ENCODE results near the gene INPP5K. TPM values are rescaled to one million over a fixed set of nuclear protein-coding genes. Genes with fewer than 3 reads are reported as not detected.

INPP5K gene
- total and polyA plus RNA-seq, 2 donors: 20.6 to 46.7 TPM

DNA sequence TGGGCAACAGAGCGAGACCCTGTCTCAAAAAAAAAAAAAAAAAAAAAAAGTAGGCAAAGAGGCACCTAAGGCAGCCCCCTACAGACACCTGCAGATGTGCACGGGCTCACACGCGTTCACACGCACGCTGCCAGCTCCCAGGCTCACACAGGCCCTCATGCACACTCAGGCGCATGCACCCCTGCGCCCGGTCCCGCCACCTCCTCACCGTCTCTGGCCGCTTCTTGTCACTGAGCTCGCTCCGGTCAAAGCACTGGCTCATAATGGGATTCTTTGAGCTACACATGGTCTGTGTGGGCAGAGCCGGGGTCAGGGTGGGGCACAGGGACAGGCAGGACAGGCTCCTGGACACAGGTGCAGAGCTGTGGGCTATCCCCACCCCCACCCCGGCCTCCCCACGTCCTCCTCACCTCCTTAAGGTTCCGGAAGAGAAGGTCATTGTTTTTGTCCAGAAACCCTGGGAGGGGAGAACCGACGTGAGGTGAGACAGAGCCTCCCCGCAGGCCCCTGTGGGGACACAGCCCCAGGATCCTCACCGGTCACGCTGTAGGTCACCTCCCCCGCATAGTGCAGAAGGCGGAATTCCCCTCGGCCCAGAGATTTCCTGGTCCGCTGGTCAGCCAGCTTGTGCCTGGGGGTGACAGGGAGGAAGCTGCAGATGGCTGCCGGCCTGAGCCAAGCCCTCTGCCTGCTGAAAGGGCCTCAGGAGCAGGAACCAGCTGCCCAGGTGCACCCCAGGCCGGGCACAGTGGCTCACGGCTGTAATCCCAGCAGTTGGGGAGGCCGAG lies 41.8 kb downstream of the INPP5K start:
- Histone ChIP-seq H3K36me3 (ENCODE audit: control insufficient read depth in 2 of 2, insufficient read depth in 2 of 2, low read length in 1 of 2) (peaks cover 0 to 3% of the 10 kb centered on the region in 2 donors), H3K4me3 (ENCODE audit: low read length in 2 of 2) (no peak overlapping the region), H3K4me1 (ENCODE audit: control insufficient read depth in 2 of 2, insufficient read depth in 2 of 2, low read length in 2 of 2) (peaks cover 0 to 4% of the 10 kb centered on the region in 2 donors), H3K27ac (ENCODE audit: low read depth in 1 of 2, low read length in 1 of 2) (no peak overlapping the region), H3K9me3 (ENCODE audit: control insufficient read depth in 2 of 2, insufficient read depth in 1 of 2, low read length in 1 of 2) (no peaks in the 10 kb centered on the region), H3K27me3 (ENCODE audit: control insufficient read depth in 2 of 2, insufficient read depth in 1 of 2, low read length in 1 of 2) (peaks cover 0 to 53% of the 10 kb centered on the region in 2 donors)
- DNase-seq (ENCODE audit: low read depth in 6 of 9, low spot score in 9 of 9): no peak
- 93% methylated on average over 31 of the region's 31 CpGs for WGBS

DNA sequence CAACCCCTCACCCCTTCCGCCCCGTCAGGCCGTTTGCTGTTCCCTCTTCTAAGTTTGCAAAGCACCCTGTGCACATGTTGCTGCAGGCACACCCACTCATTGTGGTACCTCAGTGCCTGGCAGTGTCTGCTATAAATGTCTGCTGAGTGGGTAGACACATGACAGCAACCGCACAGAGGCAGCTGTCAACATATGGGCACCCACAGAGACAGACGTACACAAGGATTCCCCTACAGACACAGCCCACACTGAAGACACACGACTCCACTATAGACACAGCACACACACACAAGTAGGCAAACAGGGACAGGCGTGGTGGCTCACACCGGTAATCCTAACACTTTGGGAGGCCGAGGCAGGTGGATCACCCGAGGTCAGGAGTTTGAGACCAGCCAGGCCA lies 42.6 kb downstream of the INPP5K start:
- Histone ChIP-seq H3K4me3 (ENCODE audit: low read length in 2 of 2) (no peak overlapping the region), H3K9me3 (ENCODE audit: control insufficient read depth in 2 of 2, insufficient read depth in 1 of 2, low read length in 1 of 2) (peaks cover 0 to 1% of the 10 kb centered on the region in 2 donors), H3K27ac (ENCODE audit: low read depth in 1 of 2, low read length in 1 of 2) (no peak overlapping the region), H3K36me3 (ENCODE audit: control insufficient read depth in 2 of 2, insufficient read depth in 2 of 2, low read length in 1 of 2) (peaks cover 0 to 3% of the 10 kb centered on the region in 2 donors), H3K4me1 (ENCODE audit: control insufficient read depth in 2 of 2, insufficient read depth in 2 of 2, low read length in 2 of 2) (peaks cover 0 to 4% of the 10 kb centered on the region in 2 donors), H3K27me3 (ENCODE audit: control insufficient read depth in 2 of 2, insufficient read depth in 1 of 2, low read length in 1 of 2) (peaks cover 0 to 53% of the 10 kb centered on the region in 2 donors)
- DNase-seq (ENCODE audit: low read depth in 6 of 9, low spot score in 9 of 9): peak in 2 of 9 donors; percentile 32 to 59
- 84% methylated on average over 10 of the region's 10 CpGs for WGBS

DNA sequence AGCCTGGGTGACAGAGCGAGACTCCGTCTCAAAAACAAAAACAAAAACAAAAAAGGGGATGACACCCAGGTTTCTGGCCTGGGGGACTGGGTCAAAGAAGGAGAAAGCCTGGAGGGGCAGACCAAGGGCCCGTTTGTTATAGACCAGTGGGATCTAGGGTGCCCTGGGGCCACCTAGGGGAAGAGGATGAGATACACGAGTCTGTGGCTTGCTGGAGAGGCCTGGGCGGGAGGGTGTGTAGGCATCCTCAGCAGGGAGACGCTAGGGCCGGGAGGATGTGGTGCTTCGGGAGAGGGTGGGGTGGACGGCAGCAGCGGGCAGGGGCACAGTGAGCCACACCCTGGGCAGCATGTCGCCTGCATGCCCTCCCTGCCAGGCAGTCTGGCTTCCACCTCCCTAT lies 43.2 kb downstream of the INPP5K start:
- Histone ChIP-seq H3K27me3 (ENCODE audit: control insufficient read depth in 2 of 2, insufficient read depth in 1 of 2, low read length in 1 of 2) (peaks cover 0 to 50% of the 10 kb centered on the region in 2 donors), H3K36me3 (ENCODE audit: control insufficient read depth in 2 of 2, insufficient read depth in 2 of 2, low read length in 1 of 2) (no peaks in the 10 kb centered on the region), H3K9me3 (ENCODE audit: control insufficient read depth in 2 of 2, insufficient read depth in 1 of 2, low read length in 1 of 2) (peaks cover 0 to 7% of the 10 kb centered on the region in 2 donors), H3K4me3 (ENCODE audit: low read length in 2 of 2) (no peak overlapping the region), H3K4me1 (ENCODE audit: control insufficient read depth in 2 of 2, insufficient read depth in 2 of 2, low read length in 2 of 2) (peaks cover 0 to 4% of the 10 kb centered on the region in 2 donors), H3K27ac (ENCODE audit: low read depth in 1 of 2, low read length in 1 of 2) (no peak overlapping the region)
- 65% methylated on average over 11 of the region's 11 CpGs for WGBS
- DNase-seq (ENCODE audit: low read depth in 6 of 9, low spot score in 9 of 9): no peak

DNA sequence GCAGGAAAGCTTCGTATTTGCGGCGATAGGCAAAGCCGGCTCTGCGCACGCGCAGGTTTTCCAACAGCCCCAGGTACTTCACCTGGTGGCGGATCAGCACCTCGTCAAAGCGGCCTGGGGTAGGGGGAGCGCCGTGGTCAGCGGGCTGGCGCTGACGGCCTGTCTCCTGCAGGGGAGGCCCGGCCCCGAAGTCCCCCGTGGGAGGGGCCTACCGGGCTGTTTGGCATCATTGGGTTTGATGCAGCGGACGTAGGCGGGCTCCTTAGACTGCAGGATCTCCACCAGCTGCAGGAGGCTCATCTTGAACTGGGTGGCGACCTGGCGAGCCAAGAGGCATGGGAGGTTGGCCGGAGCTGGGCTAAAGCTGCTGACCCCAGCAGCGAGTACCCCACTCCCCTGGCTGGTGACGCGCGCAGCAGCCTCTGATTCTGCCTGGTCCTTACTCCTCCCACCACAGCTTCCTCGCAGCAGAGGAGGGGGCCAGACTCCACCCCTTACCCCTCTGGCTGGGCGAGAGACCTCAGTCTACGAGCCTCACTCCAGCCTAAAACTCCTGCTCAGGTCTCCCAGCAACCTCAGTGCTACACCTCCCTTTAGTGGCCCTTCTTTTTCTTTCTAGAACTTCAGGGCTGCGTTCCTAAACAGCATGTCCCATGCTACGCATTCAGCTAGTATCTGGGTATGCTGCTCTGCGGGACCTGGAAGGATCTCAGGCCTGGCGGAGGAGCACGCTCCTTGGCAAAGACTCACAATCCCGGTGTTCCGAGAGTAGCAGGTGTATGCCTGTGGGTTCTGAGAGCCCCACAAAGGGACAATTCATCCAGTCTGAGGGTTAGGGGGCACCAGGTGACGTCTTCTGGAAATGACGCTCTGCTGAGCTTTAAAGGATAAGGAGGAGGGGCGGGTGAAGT lies 44.2 kb downstream of the INPP5K start:
- H3K27me3 ChIP-seq (ENCODE audit: control insufficient read depth in 2 of 2, insufficient read depth in 1 of 2, low read length in 1 of 2): peaks cover 0 to 43% of the 10 kb centered on the region in 2 donors
- WGBS: 97% methylated on average over 42 of the region's 42 CpGs
- peaks cover 0 to 4% of the 10 kb centered on the region in 2 donors for H3K4me1 ChIP-seq (ENCODE audit: control insufficient read depth in 2 of 2, insufficient read depth in 2 of 2, low read length in 2 of 2)
- H3K9me3 ChIP-seq (ENCODE audit: control insufficient read depth in 2 of 2, insufficient read depth in 1 of 2, low read length in 1 of 2): peaks cover 0 to 7% of the 10 kb centered on the region in 2 donors
- no peak overlapping the region for H3K4me3 ChIP-seq (ENCODE audit: low read length in 2 of 2)
- no peak overlapping the region for H3K27ac ChIP-seq (ENCODE audit: low read depth in 1 of 2, low read length in 1 of 2)
- DNase-seq (ENCODE audit: low read depth in 6 of 9, low spot score in 9 of 9): no peak
- no peaks in the 10 kb centered on the region for H3K36me3 ChIP-seq (ENCODE audit: control insufficient read depth in 2 of 2, insufficient read depth in 2 of 2, low read length in 1 of 2)

DNA sequence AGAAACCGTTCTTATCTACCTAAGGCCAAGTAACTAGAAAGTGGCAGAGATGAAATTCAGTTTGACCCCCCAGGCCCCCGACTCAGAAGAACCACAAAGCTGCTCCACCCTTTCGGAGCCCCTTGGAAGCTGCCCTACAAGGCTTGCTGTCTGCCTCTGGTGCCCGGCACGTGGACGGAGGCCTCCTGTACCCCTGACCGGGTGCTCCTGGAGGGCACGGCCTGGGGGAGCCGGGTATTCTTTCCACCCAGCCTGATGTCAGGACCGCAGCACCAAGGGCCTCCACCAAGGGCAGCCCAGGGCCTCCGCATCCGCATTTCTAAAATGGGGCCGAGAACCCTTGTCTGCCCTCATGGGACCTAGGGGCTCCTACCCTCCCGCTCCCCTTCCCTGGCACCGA lies 44.9 kb downstream of the INPP5K start:
- Histone ChIP-seq H3K27me3 (ENCODE audit: control insufficient read depth in 2 of 2, insufficient read depth in 1 of 2, low read length in 1 of 2) (peaks cover 0 to 46% of the 10 kb centered on the region in 2 donors), H3K4me1 (ENCODE audit: control insufficient read depth in 2 of 2, insufficient read depth in 2 of 2, low read length in 2 of 2) (peaks cover 0 to 4% of the 10 kb centered on the region in 2 donors), H3K4me3 (ENCODE audit: low read length in 2 of 2) (no peak overlapping the region), H3K36me3 (ENCODE audit: control insufficient read depth in 2 of 2, insufficient read depth in 2 of 2, low read length in 1 of 2) (no peaks in the 10 kb centered on the region), H3K9me3 (ENCODE audit: control insufficient read depth in 2 of 2, insufficient read depth in 1 of 2, low read length in 1 of 2) (peaks cover 0 to 7% of the 10 kb centered on the region in 2 donors), H3K27ac (ENCODE audit: low read depth in 1 of 2, low read length in 1 of 2) (no peak overlapping the region)
- WGBS: 96% methylated on average over 15 of the region's 15 CpGs
- DNase-seq (ENCODE audit: low read depth in 6 of 9, low spot score in 9 of 9): no peak

DNA sequence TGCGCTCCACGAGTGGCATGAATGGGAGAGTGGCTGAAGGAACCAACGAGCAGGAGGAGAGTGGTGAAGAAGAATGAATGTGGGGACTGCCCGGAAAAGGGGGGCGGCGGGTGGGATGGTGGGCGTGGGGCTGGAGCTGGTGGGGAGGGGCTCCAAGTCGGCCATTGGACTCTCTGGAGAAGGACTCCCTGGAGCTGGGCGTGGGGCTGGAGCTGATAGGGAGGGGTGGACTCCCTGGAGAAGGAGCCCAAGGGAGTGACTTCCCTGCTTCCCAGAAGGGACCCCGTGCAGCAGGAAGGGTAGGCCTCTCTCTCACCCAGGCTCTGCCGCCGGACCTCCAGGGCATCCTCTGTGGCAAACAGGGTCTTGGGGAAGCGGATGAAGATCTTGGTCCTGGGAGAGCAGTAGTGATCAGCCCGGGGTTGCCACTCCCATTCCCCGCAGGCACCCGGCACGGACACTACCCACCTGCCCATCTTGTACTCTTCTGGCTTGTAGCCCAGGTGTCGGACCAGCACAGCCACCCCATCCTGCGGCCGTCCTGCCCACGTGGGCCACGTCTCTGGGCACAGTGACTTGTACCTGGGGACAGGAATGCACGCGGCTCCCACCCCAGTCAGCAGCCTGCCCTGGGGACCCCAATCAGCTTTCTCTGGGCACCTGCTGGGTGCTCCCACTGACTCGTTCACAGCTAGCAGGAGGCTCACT lies 45.5 kb downstream of the INPP5K start:
- Histone ChIP-seq H3K27me3 (ENCODE audit: control insufficient read depth in 2 of 2, insufficient read depth in 1 of 2, low read length in 1 of 2) (peaks cover 0 to 46% of the 10 kb centered on the region in 2 donors), H3K9me3 (ENCODE audit: control insufficient read depth in 2 of 2, insufficient read depth in 1 of 2, low read length in 1 of 2) (peaks cover 0 to 7% of the 10 kb centered on the region in 2 donors), H3K4me1 (ENCODE audit: control insufficient read depth in 2 of 2, insufficient read depth in 2 of 2, low read length in 2 of 2) (peaks cover 0 to 4% of the 10 kb centered on the region in 2 donors), H3K36me3 (ENCODE audit: control insufficient read depth in 2 of 2, insufficient read depth in 2 of 2, low read length in 1 of 2) (no peaks in the 10 kb centered on the region), H3K4me3 (ENCODE audit: low read length in 2 of 2) (no peak overlapping the region), H3K27ac (ENCODE audit: low read depth in 1 of 2, low read length in 1 of 2) (no peak overlapping the region)
- WGBS: 92% methylated on average over 25 of the region's 25 CpGs
- no peak for DNase-seq (ENCODE audit: low read depth in 6 of 9, low spot score in 9 of 9)

DNA sequence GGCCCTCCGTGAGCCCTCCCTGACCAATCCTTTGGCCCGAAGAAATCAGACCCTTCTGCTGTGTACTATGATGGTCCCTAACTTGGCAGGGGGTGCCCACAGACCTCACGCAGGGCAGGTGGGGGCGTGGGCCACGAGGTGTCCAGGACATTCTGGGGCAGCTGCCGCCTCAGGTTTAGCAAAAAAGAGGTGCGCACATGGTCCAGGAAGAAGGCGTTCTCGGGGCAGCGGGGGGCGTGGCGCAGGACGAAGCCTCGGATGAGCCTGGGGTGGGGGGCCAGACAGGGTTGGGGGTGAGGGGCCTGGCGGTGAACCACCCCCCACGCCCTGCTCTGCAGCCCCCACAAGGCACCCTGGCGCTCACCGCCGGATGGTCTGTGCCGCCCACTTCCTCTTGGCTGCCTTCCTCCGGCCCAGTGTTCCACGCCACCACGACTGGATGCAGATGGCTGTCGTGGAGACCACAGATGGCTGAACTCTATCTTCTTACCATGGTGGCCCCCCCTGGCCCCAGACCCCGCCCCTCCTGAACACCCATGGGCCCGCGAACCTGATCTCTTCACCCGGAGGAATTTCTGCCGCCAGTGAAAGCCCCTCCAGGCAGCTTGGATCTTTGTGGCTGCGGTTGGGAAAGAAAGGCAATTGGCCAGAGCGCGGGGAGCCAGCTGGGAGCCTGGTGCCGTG lies 46.2 kb downstream of the INPP5K start:
- WGBS: 62% methylated on average over 33 of the region's 33 CpGs
- H3K9me3 ChIP-seq (ENCODE audit: control insufficient read depth in 2 of 2, insufficient read depth in 1 of 2, low read length in 1 of 2): peaks cover 0 to 7% of the 10 kb centered on the region in 2 donors
- no peak overlapping the region for H3K27ac ChIP-seq (ENCODE audit: low read depth in 1 of 2, low read length in 1 of 2)
- no peak for DNase-seq (ENCODE audit: low read depth in 6 of 9, low spot score in 9 of 9)
- peaks cover 0 to 50% of the 10 kb centered on the region in 2 donors for H3K27me3 ChIP-seq (ENCODE audit: control insufficient read depth in 2 of 2, insufficient read depth in 1 of 2, low read length in 1 of 2)
- H3K4me1 ChIP-seq (ENCODE audit: control insufficient read depth in 2 of 2, insufficient read depth in 2 of 2, low read length in 2 of 2): peaks cover 0 to 4% of the 10 kb centered on the region in 2 donors
- no peaks in the 10 kb centered on the region for H3K36me3 ChIP-seq (ENCODE audit: control insufficient read depth in 2 of 2, insufficient read depth in 2 of 2, low read length in 1 of 2)
- H3K4me3 ChIP-seq (ENCODE audit: low read length in 2 of 2): no peak overlapping the region

DNA sequence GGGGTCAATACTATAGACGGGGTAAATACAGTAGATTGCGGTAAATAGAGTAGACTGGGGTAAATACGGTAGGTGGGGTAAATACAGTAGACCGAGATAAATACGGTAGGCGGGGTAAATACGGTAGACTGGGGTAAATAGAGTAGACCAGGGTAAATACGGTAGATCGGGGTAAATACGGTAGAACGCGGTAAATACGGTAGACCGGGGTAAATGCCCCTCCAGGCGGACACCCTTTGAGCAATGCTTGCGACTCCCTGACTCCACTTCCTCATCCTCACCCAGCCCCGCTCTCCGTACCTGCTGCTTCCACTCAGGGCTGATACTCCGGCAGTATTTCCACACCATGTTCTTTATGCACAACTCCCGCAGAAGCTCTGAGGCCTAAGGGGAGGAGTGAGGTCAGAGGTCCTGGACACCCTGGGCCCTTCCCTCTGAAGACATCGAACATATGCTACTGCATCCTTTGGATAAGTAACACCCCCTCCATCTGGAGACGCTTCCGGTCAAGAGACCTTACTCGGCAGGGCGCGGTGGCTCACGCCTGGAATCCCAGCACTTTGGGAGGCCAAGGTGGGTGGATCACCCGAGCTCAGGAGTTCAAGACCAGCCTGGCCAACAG lies 47.1 kb downstream of the INPP5K start:
- H3K4me3 ChIP-seq (ENCODE audit: low read length in 2 of 2): no peak overlapping the region
- H3K36me3 ChIP-seq (ENCODE audit: control insufficient read depth in 2 of 2, insufficient read depth in 2 of 2, low read length in 1 of 2): no peaks in the 10 kb centered on the region
- no peak for DNase-seq (ENCODE audit: low read depth in 6 of 9, low spot score in 9 of 9)
- 94% methylated on average over 28 of the region's 28 CpGs for WGBS
- no peak overlapping the region for H3K27ac ChIP-seq (ENCODE audit: low read depth in 1 of 2, low read length in 1 of 2)
- peaks cover 0 to 51% of the 10 kb centered on the region in 2 donors for H3K27me3 ChIP-seq (ENCODE audit: control insufficient read depth in 2 of 2, insufficient read depth in 1 of 2, low read length in 1 of 2)
- peaks cover 0 to 7% of the 10 kb centered on the region in 2 donors for H3K9me3 ChIP-seq (ENCODE audit: control insufficient read depth in 2 of 2, insufficient read depth in 1 of 2, low read length in 1 of 2)
- H3K4me1 ChIP-seq (ENCODE audit: control insufficient read depth in 2 of 2, insufficient read depth in 2 of 2, low read length in 2 of 2): peaks cover 0 to 4% of the 10 kb centered on the region in 2 donors

Data from thymus (tissue), 11 donors.